HG02588 (cell line): ENCODE measurements around the gene PLD3.

ENCODE experiments used
- ATAC-seq: cut with Tn5 transposase; IDR thresholded peaks from one replicate; pipeline ENCODE4 v1.9.1; 2021; ENCODE audit warnings: mild to moderate bottlenecking, moderate library complexity; ENCODE audit not compliant: unreplicated experiment

PLD3 gene

DNA sequence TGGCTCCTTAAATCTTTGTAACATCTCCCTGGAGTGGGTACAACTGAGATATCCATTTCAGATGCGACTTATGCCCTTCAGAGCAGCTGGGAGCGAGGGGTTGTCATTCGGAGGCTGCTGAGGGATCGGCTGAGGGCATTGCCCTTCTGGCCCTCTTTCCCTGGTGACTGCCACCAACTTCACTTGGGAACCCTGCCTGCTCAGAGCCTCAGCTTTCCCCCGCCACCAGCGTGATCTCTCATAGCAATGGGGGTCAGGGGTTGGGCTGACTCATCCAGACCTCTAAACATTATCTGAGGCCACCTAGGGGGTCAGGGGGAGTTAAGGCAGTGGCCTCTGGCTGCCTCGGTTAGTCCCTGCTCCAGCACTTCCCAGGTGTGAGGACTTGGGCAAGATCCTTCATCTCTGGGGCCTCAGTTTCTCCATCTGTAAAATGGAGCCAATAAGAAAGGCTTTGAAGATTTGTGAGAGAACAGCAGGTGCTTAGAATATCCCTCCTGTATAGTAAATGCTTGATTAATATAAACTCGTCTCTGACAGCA lies 63.5 kb downstream of the PLD3 start:
- ATAC-seq, result no peak

DNA sequence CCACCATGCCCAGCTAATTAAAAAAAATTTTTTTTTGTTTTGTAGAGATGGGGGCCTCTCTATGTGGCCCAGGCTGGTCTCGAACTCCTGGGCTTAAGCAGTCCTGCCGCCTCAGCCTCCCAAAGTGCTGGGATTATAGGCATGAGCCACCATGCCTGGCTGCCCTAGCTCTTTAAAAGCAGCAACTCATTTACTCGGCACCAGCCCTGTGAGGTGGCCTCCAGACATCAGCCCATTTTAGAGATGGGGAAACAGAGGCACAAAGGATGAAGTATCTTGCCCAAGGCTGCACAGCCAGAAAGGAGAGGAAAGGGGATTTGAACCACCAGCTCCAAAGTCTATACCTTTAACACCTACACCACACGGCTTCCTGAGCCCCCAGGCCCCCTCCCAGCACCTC lies 64.4 kb downstream of the PLD3 start:
- ATAC-seq, result no peak

- ATAC-seq, result no peak
Measured at GRCh38 chr19:40413291-40413845, 64.9 kb downstream of the PLD3 start, which contains the start of gene PRX. TSS of gene PRX (minus strand) at chr19:40413378. CDS start at chr19:40407932, 5,446 bp downstream.

DNA sequence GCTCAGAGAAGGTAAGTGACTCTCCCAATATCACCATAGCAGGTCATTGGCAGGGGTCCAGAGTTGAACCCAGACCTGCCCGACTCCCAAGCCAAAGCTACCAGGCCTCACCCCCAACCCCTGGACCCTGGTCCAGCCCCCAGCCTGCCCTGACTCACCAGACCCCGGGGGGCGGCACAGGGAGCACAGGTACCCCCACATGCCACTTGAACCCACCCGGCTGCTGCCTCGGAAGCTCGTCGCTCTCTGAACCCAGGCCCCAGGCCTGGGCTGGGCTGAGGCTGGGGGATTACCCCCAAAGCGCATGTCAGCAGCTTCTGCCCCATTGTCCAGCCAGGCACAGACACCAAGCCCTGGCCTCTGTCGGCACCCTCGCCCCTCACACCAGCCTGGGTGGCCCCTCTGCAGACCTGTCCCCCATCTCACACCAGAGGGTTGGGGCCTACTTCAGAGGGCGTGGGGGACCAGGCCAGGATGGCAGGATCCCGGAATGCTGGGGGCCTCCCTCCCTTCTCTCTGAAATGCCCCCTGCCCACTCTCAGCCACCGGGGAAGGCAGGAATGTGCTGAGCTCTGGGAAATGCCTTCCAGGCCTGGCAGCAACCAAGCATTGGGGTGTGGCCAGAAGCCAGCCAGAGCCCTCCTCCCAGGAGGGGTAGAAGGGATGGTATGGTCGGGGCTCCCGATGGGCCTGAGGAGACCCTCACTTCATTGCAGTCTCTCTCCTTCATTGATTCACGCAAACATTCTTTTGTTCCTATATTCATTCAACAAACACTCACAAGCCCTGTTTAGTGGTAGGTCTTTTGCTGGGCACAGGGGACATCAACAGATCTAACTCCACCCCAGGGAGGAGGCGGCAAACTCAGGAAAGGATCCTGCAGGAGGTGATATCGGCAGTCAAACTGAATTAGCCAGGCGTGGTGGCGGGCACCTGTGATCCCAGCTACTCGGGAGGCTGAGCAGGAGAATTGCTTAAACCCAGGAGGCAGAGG lies 66.3 kb downstream of the PLD3 start:
- ATAC-seq, result no peak

- ATAC-seq, result no peak
Measured at GRCh38 chr19:40415768-40416167, 67.3 kb downstream of the PLD3 start.

- ATAC-seq, result no peak
Measured at GRCh38 chr19:40416918-40417642, 68.6 kb downstream of the PLD3 start.

GRCh38 chr19:40417643-40417981 lies 69.1 kb downstream of the PLD3 start:
- ATAC-seq, result no peak

DNA sequence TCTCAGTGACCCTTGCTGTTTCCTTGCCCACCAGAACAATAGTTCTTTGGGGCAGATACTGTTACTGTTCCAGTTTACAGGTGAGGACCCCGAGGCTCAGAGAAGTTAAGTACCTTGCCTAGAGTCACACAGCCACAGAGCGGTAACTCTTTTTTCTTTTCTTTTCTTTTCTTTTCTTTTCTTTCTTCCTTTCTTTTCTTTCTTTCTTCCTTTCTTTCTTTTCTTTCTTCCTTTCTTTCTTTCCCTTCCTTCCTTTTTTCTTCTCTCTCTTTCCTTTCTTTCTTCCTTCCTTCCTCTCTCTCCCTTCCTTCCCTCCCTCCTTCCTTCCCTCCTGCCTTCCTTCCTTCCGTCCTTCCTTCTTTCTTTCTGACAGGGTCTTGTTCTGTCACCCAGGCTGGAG lies 69.5 kb downstream of the PLD3 start:
- no peak for ATAC-seq

DNA sequence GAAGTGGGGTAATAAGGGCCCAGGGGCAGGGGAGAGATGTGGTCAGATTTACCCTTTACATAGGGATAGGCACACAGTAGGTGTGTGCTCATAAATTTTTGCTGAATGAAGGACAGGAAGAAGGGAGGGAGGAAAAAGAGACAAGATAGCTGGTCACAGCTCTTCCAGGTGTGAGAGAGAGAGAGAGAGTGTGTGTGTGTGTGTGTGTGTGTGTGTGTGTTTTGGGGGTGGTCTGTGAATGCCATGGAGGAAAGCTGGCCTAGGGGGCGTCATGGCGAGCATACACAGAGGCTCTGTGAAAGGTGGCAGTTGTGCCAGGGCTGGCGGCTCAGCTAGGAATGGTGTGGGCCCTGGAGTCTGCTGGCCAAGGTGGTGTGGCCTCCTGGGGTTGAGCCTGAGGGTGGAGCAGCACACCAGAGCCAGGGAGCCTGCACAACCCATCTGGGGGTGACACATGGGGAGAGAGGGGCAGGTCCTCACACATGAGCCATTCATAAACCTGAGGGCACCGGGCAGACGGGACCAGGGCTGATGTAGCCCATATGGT lies 70.6 kb downstream of the PLD3 start:
- no peak for ATAC-seq

DNA sequence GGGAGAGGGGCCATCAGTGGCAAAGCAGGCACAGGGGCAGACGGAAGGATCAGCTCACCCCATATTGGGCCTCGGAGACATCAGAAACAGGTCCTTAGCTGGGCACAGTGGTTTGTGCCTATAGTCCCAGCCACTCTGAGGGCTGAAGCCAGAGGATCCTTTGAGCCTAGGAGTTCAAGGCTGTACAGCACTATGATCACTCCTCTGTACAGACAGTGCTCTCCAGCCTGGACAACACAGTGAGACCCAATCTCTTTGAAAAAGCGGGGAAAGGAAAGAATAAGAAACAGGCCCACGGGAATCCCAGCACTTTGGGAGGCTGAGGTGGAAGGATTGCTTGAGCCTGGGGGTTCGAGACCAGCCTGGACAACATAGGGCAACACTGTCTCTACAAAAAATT lies 71.3 kb downstream of the PLD3 start:
- ATAC-seq, result no peak

DNA sequence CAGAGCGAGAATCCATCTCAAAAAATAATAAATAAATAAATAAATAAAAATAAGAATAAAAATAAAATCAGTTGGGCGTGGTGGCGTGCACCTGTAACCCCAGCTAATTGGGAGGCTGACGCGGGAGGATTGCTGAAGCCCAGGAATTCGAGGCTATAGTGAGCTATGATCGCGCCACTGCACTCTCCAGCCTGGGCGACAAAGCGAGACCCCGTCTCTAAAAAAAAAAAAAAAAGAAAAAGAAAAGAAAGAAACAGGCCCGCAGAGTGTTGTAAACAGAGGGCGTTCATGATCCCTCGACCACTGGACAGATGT lies 71.9 kb downstream of the PLD3 start:
- no peak for ATAC-seq

GRCh38 chr19:40420766-40421765 lies 72.6 kb downstream of the PLD3 start:
- peak; percentile 36 for ATAC-seq

GRCh38 chr19:40421993-40422747 lies 73.7 kb downstream of the PLD3 start:
- no peak for ATAC-seq

DNA sequence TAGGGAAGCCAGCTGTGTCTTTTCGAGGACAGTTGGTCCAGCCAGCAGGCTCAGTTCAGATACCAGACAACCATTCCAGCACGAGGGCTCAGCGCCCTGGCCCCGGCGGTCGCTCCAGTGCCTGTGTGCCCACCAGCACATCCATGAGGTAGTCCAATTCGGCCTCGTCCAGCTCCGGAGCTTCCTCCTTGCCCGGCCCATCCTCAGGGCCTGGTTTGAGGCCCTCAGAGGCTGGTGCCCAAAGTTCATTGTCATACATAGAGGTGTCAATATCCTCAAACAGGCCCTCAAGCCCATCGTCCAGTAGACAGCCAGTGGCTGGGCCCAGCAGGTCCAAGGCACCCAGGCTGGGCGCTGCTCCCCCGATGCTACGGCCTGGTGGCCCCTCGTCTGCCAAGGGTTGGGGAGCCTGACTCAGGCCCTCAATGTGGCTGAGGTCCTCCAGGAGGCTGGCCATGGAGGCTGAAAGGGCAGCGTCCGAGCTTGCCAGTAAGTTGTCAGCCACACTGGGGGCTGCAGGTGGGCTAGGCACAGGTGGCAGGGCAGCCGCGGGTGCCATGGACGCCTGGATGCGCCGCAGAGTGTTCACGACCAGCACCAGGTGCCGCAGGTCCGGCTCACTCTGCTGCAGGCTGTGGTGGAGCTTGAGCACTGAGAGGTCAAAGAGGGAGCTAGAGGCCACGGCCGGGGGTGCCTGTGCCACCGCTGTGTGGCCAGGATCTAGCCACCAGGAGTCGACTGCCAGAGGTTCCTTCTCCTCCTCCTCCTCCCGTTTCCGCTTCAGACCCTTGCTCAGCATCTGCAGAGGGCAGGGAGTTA lies 74.5 kb downstream of the PLD3 start:
- no peak for ATAC-seq

GRCh38 chr19:40423938-40424337 lies 75.4 kb downstream of the PLD3 start:
- ATAC-seq, result no peak

DNA sequence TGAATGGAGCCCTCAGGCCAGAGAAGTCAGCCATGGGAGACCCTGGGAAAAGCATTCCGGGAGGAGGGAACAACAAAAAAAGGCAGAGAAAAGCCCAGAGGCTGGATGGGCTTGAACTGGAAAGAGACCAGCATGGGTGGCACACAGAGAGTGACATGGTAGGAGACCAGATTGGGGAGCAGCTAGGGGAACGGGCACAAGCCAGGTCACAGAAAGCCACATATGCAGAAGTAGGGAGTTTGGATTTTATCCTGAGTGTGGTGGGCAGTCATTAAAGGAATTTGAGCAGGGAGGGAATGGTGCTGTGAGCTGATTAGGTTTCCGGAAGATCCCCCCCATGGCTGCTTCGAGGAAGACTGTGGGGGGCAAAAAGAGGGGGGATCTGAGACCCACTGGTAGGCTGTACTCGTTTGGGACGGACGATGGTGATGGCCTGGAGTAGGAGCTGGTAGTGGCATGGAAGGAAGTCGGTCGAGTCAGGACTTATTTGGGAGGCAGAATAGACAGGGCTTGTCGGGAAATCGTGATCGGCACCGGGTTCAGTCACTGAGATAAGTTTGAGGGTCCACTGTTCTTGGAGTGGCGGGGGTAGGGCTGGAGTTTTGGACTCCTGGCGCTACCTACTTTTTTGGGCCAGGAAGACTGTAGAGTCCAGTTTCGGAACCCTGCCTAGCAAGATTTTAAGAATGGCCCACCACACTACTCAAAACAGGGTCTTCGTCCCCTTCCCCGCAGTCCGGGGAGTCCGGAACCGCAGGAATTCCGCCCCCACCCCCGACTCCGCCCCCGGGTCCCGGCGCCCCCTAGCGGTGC lies 76.3 kb downstream of the PLD3 start:
- ATAC-seq, result no peak

- peak; percentile 77 for ATAC-seq
Measured at GRCh38 chr19:40425450-40426287, 77.2 kb downstream of the PLD3 start, which contains the start of gene SERTAD1. TSS of gene SERTAD1 (minus strand) at chr19:40425992. CDS start at chr19:40423546, 2,446 bp downstream.
